Smooth muscle cell (in vitro differentiated cells): ENCODE measurements around the gene PRKAA1. TPM values are rescaled to one million over a fixed set of nuclear protein-coding genes. Genes with fewer than 3 reads are reported as not detected.
"Not testable (repeated sequence)": the region's sequence is repeated elsewhere in the genome, so short reads cannot be mapped to it uniquely, and the experiment has no call there.

Source experiments
- DNase-seq: peaks from one replicate; lab custom pipeline; 2025; ENCODE audit not compliant: unreplicated experiment; lab: John Stamatoyannopoulos, UW
- H2AFZ ChIP-seq: fragments of 200-600 bp; sonication (generic); 2 replicates; pipeline ENCODE4 v1.6.0; 2016; ENCODE audit warnings: antibody characterized with exemption, low read depth, mild to moderate bottlenecking
- H3F3A ChIP-seq: fragments of 200-600 bp; sonication (generic); 2 replicates; pipeline ENCODE4 v1.6.0; 2017; ENCODE audit warnings: antibody characterized with exemption, low read depth
- H3K27ac ChIP-seq: fragments of 200-600 bp; sonication (generic); 2 replicates; pipeline ENCODE4 v1.5.1; 2016; ENCODE audit warnings: low read depth, mild to moderate bottlenecking
- H3K27me3 ChIP-seq: fragments of 200-600 bp; sonication (generic); 2 replicates; pipeline ENCODE4 v1.6.1; 2016; ENCODE audit warnings: low read depth, mild to moderate bottlenecking
- H3K36me3 ChIP-seq: fragments of 200-600 bp; sonication (generic); 2 replicates; pipeline ENCODE4 v1.5.1; 2016; ENCODE audit warnings: low read depth
- H3K4me1 ChIP-seq: fragments of 200-600 bp; sonication (generic); 2 replicates; pipeline ENCODE4 v1.5.1; 2016; ENCODE audit warnings: low read depth
- H3K4me2 ChIP-seq: fragments of 200-600 bp; sonication (generic); 2 replicates; pipeline ENCODE4 v1.6.0; 2016; ENCODE audit warnings: mild to moderate bottlenecking
- H3K4me3 ChIP-seq: fragments of 200-600 bp; sonication (generic); 2 replicates; pipeline ENCODE4 v1.5.1; 2016; ENCODE audit warnings: mild to moderate bottlenecking
- H3K79me2 ChIP-seq: fragments of 200-600 bp; sonication (generic); 2 replicates; pipeline ENCODE4 v1.6.0; 2016; ENCODE audit warnings: low read depth, mild to moderate bottlenecking
- H3K9ac ChIP-seq: fragments of 200-600 bp; sonication (generic); 2 replicates; pipeline ENCODE4 v1.6.0; 2016; ENCODE audit warnings: low read depth
- H3K9me3 ChIP-seq: fragments of 200-600 bp; sonication (generic); replicated peaks from 2 replicates; pipeline ENCODE4 v1.5.1; 2016; ENCODE audit warnings: low read depth
- H4K20me1 ChIP-seq: fragments of 200-600 bp; sonication (generic); 2 replicates; pipeline ENCODE4 v1.6.0; 2016; ENCODE audit warnings: low read depth
- CTCF ChIP-seq: fragments of 200-600 bp; sonication (generic); IDR thresholded peaks from 2 replicates; pipeline ENCODE4 v1.5.1; 2017; ENCODE audit warnings: borderline replicate concordance, mild to moderate bottlenecking, antibody characterized with exemption; ENCODE audit not compliant: insufficient read depth, poor library complexity, severe bottlenecking
- WGBS: methylation state at CpG from one replicate; pipeline ENCODE4 v1.1.7; 2016; ENCODE audit warnings: low lambda C conversion rate; 5-methylcytosine and 5-hydroxymethylcytosine counted together
- polyA plus RNA-seq: library from polyadenylated mRNA; unstranded; fragments of >200 nt; fragmentation: Nextera tagmentation; extraction: Ambion mirVana; gene quantifications from 2 replicates; pipeline ENCODE4 v1.2.1, GENCODE V29; 2016
- total RNA-seq: library from RNA; depleted of rRNA; stranded (reverse); fragments of >200 nt; gene quantifications from 2 replicates; pipeline ENCODE4 v1.2.3, GENCODE V29; 2014

PRKAA1 gene
- total and polyA plus RNA-seq, 2 experiments from 2014 or later: 18.6 to 50.1 TPM

GRCh38 chr5:40790947-40791593 lies 7.1 kb downstream of the PRKAA1 start:
- no peaks in the 10 kb centered on the region for H3F3A ChIP-seq
- H3K9ac ChIP-seq: no peak overlapping the region
- H2AFZ ChIP-seq: no peak overlapping the region
- H3K9me3 ChIP-seq: no peaks in the 10 kb centered on the region
- 87% methylated on average over 3 of the region's 3 CpGs for WGBS
- no peaks in the 10 kb centered on the region for H3K4me1 ChIP-seq
- peaks cover 95% of the 10 kb centered on the region for H4K20me1 ChIP-seq
- DNase-seq: no peak
- H3K36me3 ChIP-seq: peaks cover 6% of the 10 kb centered on the region
- TF ChIP-seq CTCF: no peak
- no peaks in the 10 kb centered on the region for H3K27me3 ChIP-seq
- H3K27ac ChIP-seq: no peak overlapping the region
- peaks cover 100% of the 10 kb centered on the region for H3K79me2 ChIP-seq
- H3K4me2 ChIP-seq: no peak overlapping the region
- no peak overlapping the region for H3K4me3 ChIP-seq

GRCh38 chr5:40788941-40789340 lies 9.2 kb downstream of the PRKAA1 start:
- H3K36me3 ChIP-seq: not testable (repeated sequence)

GRCh38 chr5:40787986-40788385 lies 10.2 kb downstream of the PRKAA1 start:
- no peak for TF ChIP-seq CTCF
- WGBS: 100% methylated on average over 1 of the region's 1 CpG
- Histone ChIP-seq H3K36me3 (peaks cover 6% of the 10 kb centered on the region), H3K79me2 (peaks cover 100% of the 10 kb centered on the region), H3F3A (no peaks in the 10 kb centered on the region), H3K9me3 (no peaks in the 10 kb centered on the region), H3K4me3 (no peak overlapping the region), H3K27me3 (no peaks in the 10 kb centered on the region), H4K20me1 (peaks cover 97% of the 10 kb centered on the region), H3K27ac (no peak overlapping the region), H3K9ac (no peak overlapping the region), H3K4me1 (no peaks in the 10 kb centered on the region), H2AFZ (no peak overlapping the region), H3K4me2 (no peak overlapping the region)
- no peak for DNase-seq

More at GRCh38 chr5:40788941-40789340, 9.2 kb downstream of the PRKAA1 start:
- not testable (repeated sequence) for H3K4me1 ChIP-seq, H3K27ac ChIP-seq, DNase-seq, H3K27me3 ChIP-seq, H2AFZ ChIP-seq, H3K9ac ChIP-seq, H3F3A ChIP-seq, H3K9me3 ChIP-seq, H3K4me2 ChIP-seq, H3K4me3 ChIP-seq
- Histone ChIP-seq H4K20me1 (peaks cover 97% of the 10 kb centered on the region), H3K79me2 (peaks cover 100% of the 10 kb centered on the region)
- 100% methylated on average over 5 of the region's 5 CpGs for WGBS

- not testable (repeated sequence) for H3K9me3 ChIP-seq, DNase-seq, H3K4me2 ChIP-seq, H3F3A ChIP-seq, H3K9ac ChIP-seq, H3K27ac ChIP-seq, H3K27me3 ChIP-seq, H3K36me3 ChIP-seq, H2AFZ ChIP-seq, H3K4me1 ChIP-seq, H3K4me3 ChIP-seq
- 98% methylated on average over 3 of the region's 3 CpGs for WGBS
- peaks cover 97% of the 10 kb centered on the region for H4K20me1 ChIP-seq
- peaks cover 100% of the 10 kb centered on the region for H3K79me2 ChIP-seq
Observed at GRCh38 chr5:40786664-40787063, 11.5 kb downstream of the PRKAA1 start.
